GM10266 (cell line): Measurements from ENCODE around the gene LRMDA.

ENCODE experiments used
- DNase-seq: peaks from one replicate; pipeline ENCODE4 v3.0.0; 2012; ENCODE audit errors: extremely low spot score
- CTCF ChIP-seq: IDR thresholded peaks from 2 replicates; pipeline ENCODE4 v1.5.1; 2012; ENCODE audit warnings: mild to moderate bottlenecking, low read depth; ENCODE audit not compliant: control insufficient read depth, insufficient read depth; ENCODE audit errors: missing control alignments

The LRMDA gene

GRCh38 chr10:75624638-75625037 is 193.2 kb downstream of the LRMDA start:
- DNase-seq, result no peak
- no peak for TF ChIP-seq CTCF

GRCh38 chr10:75630746-75631145 is 199.3 kb downstream of the LRMDA start:
- no peak for TF ChIP-seq CTCF
- no peak for DNase-seq

- no peak for DNase-seq
- no peak for TF ChIP-seq CTCF
Measured at GRCh38 chr10:75632805-75633462, 201.5 kb downstream of the LRMDA start.

- no peak for DNase-seq
- TF ChIP-seq CTCF, result no peak
Measured at GRCh38 chr10:75633568-75633967, 202.1 kb downstream of the LRMDA start.

- no peak for TF ChIP-seq CTCF
- DNase-seq, result no peak
Measured at GRCh38 chr10:75634947-75635346, 203.5 kb downstream of the LRMDA start.

- TF ChIP-seq CTCF, result no peak
- no peak for DNase-seq
Measured at GRCh38 chr10:75638752-75639151, 207.3 kb downstream of the LRMDA start.

- TF ChIP-seq CTCF, result no peak
- no peak for DNase-seq
Measured at GRCh38 chr10:75639736-75640135, 208.3 kb downstream of the LRMDA start.
